Spleen (tissue), 7 donors: ENCODE results near the gene ADAMTS3.

Experiments used
- CTCF ChIP-seq, 11 experiments: fragments of 200-600 bp in 7 of 11; fragments of 450-650 bp in 4 of 11; sonication (generic) in 4 of 11; IDR thresholded peaks in 8 of 11; conservative IDR thresholded peaks in 3 of 11; 1 replicate in 7 of 11; 2 replicates in 4 of 11; pipeline versions ENCODE4 v1.4.0 to v1.8.0; 2016 to 2021; ENCODE audit warnings: antibody characterized with exemption in 11 of 11, inconsistent platforms in 4 of 11, mild to moderate bottlenecking in 1 of 11
- POLR2A ChIP-seq, 3 donors: fragments of 450-650 bp; IDR thresholded peaks; one replicate each; pipeline ENCODE4 v1.5.1; 2017; ENCODE audit warnings: antibody characterized with exemption in 3 of 3, mild to moderate bottlenecking in 1 of 3
- POLR2AphosphoS5 ChIP-seq, 3 donors: sonication (generic); formaldehyde crosslinking; IDR thresholded peaks; one replicate each; pipeline ENCODE4 v1.5.1; 2017; ENCODE audit warnings: antibody characterized with exemption in 3 of 3
- donor health status: DM: no; HTN: no; CAD: no; lungs with moderate emphysema.
- donor health status: DM: no; HTN: no; CAD: no.
- donor health status: DM: no; HTN: no; CAD: no.

- TF ChIP-seq POLR2A (IDR thresholded peaks at IDR 0.05) (no peak), CTCF (IDR thresholded peaks at IDR 0.05 in 8 of 11, conservative IDR thresholded peaks at IDR 0.05 in 3 of 11) (no peak), POLR2AphosphoS5 (IDR thresholded peaks at IDR 0.05) (no peak)
These were observed 203.0 kb downstream of the ADAMTS3 start for GRCh38 chr4:72365981-72366380.
